Measurements from ENCODE around the gene PLA2G2C. TPM values are rescaled to one million over a fixed set of nuclear protein-coding genes. Genes with fewer than 3 reads are reported as not detected.

The PLA2G2C gene
- total and polyA plus RNA-seq, 2 of the 13 experiments (the other 11 are each of a cell fraction or from before 2014, with no cell fraction given): not detected

- no peak for TF ChIP-seq SNAPC4 (CRISPR knock-in tag; IDR thresholded peaks at IDR 0.05)
- no peak for TF ChIP-seq HNRNPH1 (optimal IDR thresholded peaks at IDR 0.05; ENCODE audit: low read depth, low read length)
- TF ChIP-seq ZNF205 (CRISPR knock-in tag; IDR thresholded peaks at IDR 0.05): no peak
- TF ChIP-seq SRSF1 (optimal IDR thresholded peaks at IDR 0.05; ENCODE audit: low read depth, low read length): no peak
- TF ChIP-seq RFX3 (CRISPR knock-in tag; IDR thresholded peaks at IDR 0.05): no peak
- TF ChIP-seq ZNF547 (CRISPR knock-in tag; IDR thresholded peaks at IDR 0.05): no peak
- TF ChIP-seq ZMAT3 (CRISPR knock-in tag; conservative IDR thresholded peaks at IDR 0.05): no peak
- no peak for TF ChIP-seq ZBTB1 (CRISPR knock-in tag; IDR thresholded peaks at IDR 0.05; ENCODE audit: borderline replicate concordance)
- no peak for TF ChIP-seq NCOR1 (IDR thresholded peaks at IDR 0.05; ENCODE audit: borderline replicate concordance, low read length)
Measured at GRCh38 chr1:20187103-20187812, 940 bp upstream of the PLA2G2C start (continued).

Measured in HepG2 (cell line).